H9 (cell line): ENCODE results near the gene MAPK8. TPM values are rescaled to one million over a fixed set of nuclear protein-coding genes. Genes with fewer than 3 reads are reported as not detected.

ENCODE experiments used
- DNase-seq: peaks from one replicate; pipeline ENCODE4 v3.0.0-alpha.2; 2017
- H2AFZ ChIP-seq: one replicate; pipeline ENCODE4 v1.6.1; 2013; ENCODE audit warnings: mild to moderate bottlenecking, low read length, control low read depth, moderate library complexity
- H2AK5ac ChIP-seq: 2 replicates; pipeline ENCODE4 v1.6.1; 2013; ENCODE audit warnings: low read length, control low read depth, mixed read lengths; ENCODE audit not compliant: insufficient read length
- H2BK120ac ChIP-seq: one replicate; pipeline ENCODE4 v1.6.1; 2013; ENCODE audit warnings: low read depth, mild to moderate bottlenecking, low read length, control low read depth, inconsistent platforms; ENCODE audit not compliant: poor library complexity, severe bottlenecking
- H2BK12ac ChIP-seq: 2 replicates; pipeline ENCODE4 v1.6.1; 2013; ENCODE audit warnings: low read length, control low read depth, mixed read lengths, low read depth; ENCODE audit not compliant: insufficient read length
- H2BK15ac ChIP-seq: 2 replicates; pipeline ENCODE4 v1.6.1; 2013; ENCODE audit warnings: low read depth, low read length, control low read depth
- H2BK20ac ChIP-seq: one replicate; pipeline ENCODE4 v1.6.1; 2013; ENCODE audit warnings: low read depth, mild to moderate bottlenecking, low read length, control low read depth, inconsistent platforms; ENCODE audit not compliant: poor library complexity, severe bottlenecking
- H2BK5ac ChIP-seq: 2 replicates; pipeline ENCODE4 v1.6.1; 2013; ENCODE audit warnings: low read length, control low read depth, mixed read lengths; ENCODE audit not compliant: insufficient read length
- H3K14ac ChIP-seq: 2 replicates; pipeline ENCODE4 v1.6.1; 2013; ENCODE audit warnings: low read length, control low read depth; ENCODE audit not compliant: insufficient read depth
- H3K18ac ChIP-seq: 2 replicates; pipeline ENCODE4 v1.6.1; 2013; ENCODE audit warnings: low read depth, mild to moderate bottlenecking, mixed read lengths, low read length, control low read depth; ENCODE audit not compliant: insufficient read length
- H3K23ac ChIP-seq: 2 replicates; pipeline ENCODE4 v1.6.1; 2013; ENCODE audit warnings: low read length, control low read depth, mixed read lengths, low read depth; ENCODE audit not compliant: insufficient read length
- H3K23me2 ChIP-seq: 2 replicates; pipeline ENCODE4 v1.6.1; 2013; ENCODE audit warnings: low read depth, mild to moderate bottlenecking, mixed read lengths, low read length, control low read depth; ENCODE audit not compliant: insufficient read length, poor library complexity, severe bottlenecking
- H3K27ac ChIP-seq: 2 replicates; pipeline ENCODE4 v1.5.1; 2013; ENCODE audit warnings: low read length, control low read depth, mixed read lengths, low read depth; ENCODE audit not compliant: insufficient read length
- H3K27me3 ChIP-seq: 2 replicates; pipeline ENCODE4 v1.6.1; 2013; ENCODE audit warnings: low read length, control low read depth, inconsistent platforms; ENCODE audit not compliant: insufficient read depth
- H3K4ac ChIP-seq: 2 replicates; pipeline ENCODE4 v1.6.1; 2013; ENCODE audit warnings: low read depth, mild to moderate bottlenecking, control low read depth, inconsistent platforms, low read length, moderate library complexity
- H3K4me1 ChIP-seq: 2 replicates; pipeline ENCODE4 v1.6.1; 2013; ENCODE audit warnings: low read length, control low read depth, inconsistent platforms; ENCODE audit not compliant: insufficient read depth
- H3K4me2 ChIP-seq: 2 replicates; pipeline ENCODE4 v1.6.1; 2013; ENCODE audit warnings: low read length, control low read depth, mixed read lengths; ENCODE audit not compliant: insufficient read length, insufficient read depth
- H3K56ac ChIP-seq: 2 replicates; pipeline ENCODE4 v1.6.1; 2013; ENCODE audit warnings: low read depth, mild to moderate bottlenecking, mixed read lengths, low read length, control low read depth; ENCODE audit not compliant: insufficient read length
- H3K79me1 ChIP-seq: 2 replicates; pipeline ENCODE4 v1.6.1; 2013; ENCODE audit warnings: low read depth, mild to moderate bottlenecking, moderate library complexity, low read length, control low read depth, inconsistent platforms; ENCODE audit not compliant: insufficient read depth, poor library complexity, severe bottlenecking
- H3K79me2 ChIP-seq: 2 replicates; pipeline ENCODE4 v1.6.1; 2013; ENCODE audit warnings: low read length, control low read depth, inconsistent platforms; ENCODE audit not compliant: insufficient read depth
- H3K9ac ChIP-seq: 2 replicates; pipeline ENCODE4 v1.6.1; 2013; ENCODE audit warnings: low read length, control low read depth, mixed read lengths; ENCODE audit not compliant: insufficient read length; ENCODE audit errors: extremely low read depth
- H3K9me3 ChIP-seq: one replicate; pipeline ENCODE4 v1.6.1; 2013; ENCODE audit warnings: low read depth, low read length, inconsistent platforms; ENCODE audit not compliant: control insufficient read depth
- H3T11ph ChIP-seq: one replicate; pipeline ENCODE4 v1.6.1; 2013; ENCODE audit warnings: mild to moderate bottlenecking, low read length, control low read depth, inconsistent platforms
- H4K20me1 ChIP-seq: one replicate; pipeline ENCODE4 v1.6.1; 2013; ENCODE audit not compliant: control insufficient read depth, insufficient read length, insufficient read depth
- H4K5ac ChIP-seq: 2 replicates; pipeline ENCODE4 v1.6.1; 2013; ENCODE audit warnings: low read depth, mild to moderate bottlenecking, mixed read lengths, low read length, control low read depth; ENCODE audit not compliant: insufficient read length
- H4K8ac ChIP-seq: replicated peaks from 2 replicates; pipeline ENCODE4 v1.6.1; 2013; ENCODE audit warnings: low read length, control low read depth, mixed read lengths, low read depth; ENCODE audit not compliant: insufficient read length
- H4K91ac ChIP-seq: 2 replicates; pipeline ENCODE4 v1.6.1; 2013; ENCODE audit warnings: low read depth, mild to moderate bottlenecking, moderate library complexity, mixed read lengths, low read length, control low read depth; ENCODE audit not compliant: insufficient read length
- H3K27ac Mint-ChIP-seq, 3 experiments: 2 replicates in 2 of 3; 3 replicates in 1 of 3; pipeline ENCODE4 v1.8.0; 2020 to 2021; ENCODE audit warnings: mixed read lengths in 3 of 3, mild to moderate bottlenecking in 1 of 3, moderate library complexity in 1 of 3
- H3K27me3 Mint-ChIP-seq: 2 replicates; pipeline ENCODE4 v1.8.0; 2021; ENCODE audit warnings: low read depth, mild to moderate bottlenecking, moderate library complexity, mixed read lengths
- H3K36me3 Mint-ChIP-seq, 3 experiments: 2 replicates in 2 of 3; 3 replicates in 1 of 3; pipeline ENCODE4 v1.8.0; 2020 to 2021; ENCODE audit warnings: low read depth in 3 of 3, mixed read lengths in 3 of 3; ENCODE audit not compliant: insufficient read depth in 1 of 3
- H3K4me1 Mint-ChIP-seq, 2 experiments: 2 replicates each; pipeline ENCODE4 v1.8.0; 2020; ENCODE audit warnings: mixed read lengths in 2 of 2
- H3K4me3 Mint-ChIP-seq, 2 experiments: 2 replicates in 1 of 2; 3 replicates in 1 of 2; pipeline ENCODE4 v1.8.0; 2020 to 2021; ENCODE audit warnings: mild to moderate bottlenecking in 2 of 2, mixed read lengths in 2 of 2, moderate library complexity in 1 of 2
- H3K9me3 Mint-ChIP-seq, 2 experiments: 2 replicates in 1 of 2; 3 replicates in 1 of 2; pipeline ENCODE4 v1.8.0; 2020; ENCODE audit warnings: mild to moderate bottlenecking in 2 of 2, mixed read lengths in 2 of 2, moderate library complexity in 1 of 2
- WGBS: extraction: QIAGEN DNeasy Blood & Tissue Kit; methylation state at CpG from one replicate; pipeline ENCODE4 v1.1.7; 2013; ENCODE audit warnings: missing lambda C conversion rate, low lambda C conversion rate, mixed read lengths; ENCODE audit not compliant: insufficient read length; ENCODE audit errors: extremely low coverage; 5-methylcytosine and 5-hydroxymethylcytosine counted together
- total RNA-seq: library from RNA; stranded (reverse); gene quantifications from 2 replicates; pipeline ENCODE4 v1.2.1, GENCODE V29; 2021
- TF ChIP-seq, protein P1 (sequence below): fragments of 200-600 bp; sonication (generic); conservative IDR thresholded peaks from 3 replicates; pipeline ENCODE4 v1.8.0; 2021; ENCODE audit warnings: antibody characterized with exemption, mild to moderate bottlenecking

The MAPK8 gene
- total RNA-seq, 1 experiment from 2014 or later: 52.0 TPM

DNA sequence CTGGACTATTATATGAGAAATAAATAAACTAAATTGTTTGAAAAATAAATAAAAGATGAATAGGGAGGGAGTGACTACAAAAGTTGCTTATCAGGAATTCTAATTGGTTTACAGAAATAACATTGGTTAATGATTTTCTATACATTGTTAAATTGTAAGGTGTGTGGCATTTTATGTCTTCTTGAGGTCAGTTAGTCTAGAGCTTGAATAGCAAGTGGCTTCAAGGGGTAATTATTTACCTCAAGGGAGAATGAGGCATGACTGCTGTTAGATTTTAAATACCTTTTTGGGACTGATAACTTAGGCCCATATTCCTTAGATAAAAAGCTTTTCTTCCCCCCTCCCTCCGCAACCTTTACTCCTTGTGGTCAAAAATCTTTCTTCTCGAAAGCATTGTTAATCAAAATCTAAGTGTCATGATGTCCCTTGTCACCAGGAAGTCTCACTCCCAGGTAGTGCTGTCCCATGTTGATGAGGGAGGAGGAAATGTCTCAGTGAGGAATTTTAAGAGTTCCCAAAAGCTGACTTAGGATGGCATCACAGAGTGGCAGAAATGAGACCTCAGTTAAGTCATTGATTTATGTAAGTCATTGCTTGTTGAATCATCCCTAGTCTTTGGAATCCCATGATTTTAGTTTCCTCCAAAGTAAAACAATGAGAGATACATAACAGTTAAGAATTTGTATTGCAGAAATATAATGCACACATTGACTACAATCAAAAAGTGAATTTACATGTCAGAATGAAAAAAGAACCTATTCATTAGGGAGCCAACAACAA lies 71.5 kb downstream of the MAPK8 start:
- Histone ChIP-seq H3K56ac (no peak overlapping the region), H4K5ac (no peak overlapping the region), H3K9ac (no peak overlapping the region), H4K8ac (no peak overlapping the region), H2BK5ac (no peak overlapping the region), H3K23ac (no peak overlapping the region), H3K4me2 (no peak overlapping the region), H2BK12ac (no peak overlapping the region), H3K14ac (no peak overlapping the region), H3K79me2 (peaks cover 2% of the 10 kb centered on the region), H4K91ac (no peak overlapping the region), H2AFZ (no peak overlapping the region), H3K27ac (no peak overlapping the region), H3K4ac (no peak overlapping the region), H3T11ph (no peak overlapping the region), H2BK120ac (no peak overlapping the region), H3K9me3 (no peaks in the 10 kb centered on the region), H3K27me3 (no peaks in the 10 kb centered on the region), H2BK20ac (no peak overlapping the region), H4K20me1 (no peaks in the 10 kb centered on the region), H2AK5ac (no peak overlapping the region), H3K18ac (no peak overlapping the region), H3K23me2 (no peaks in the 10 kb centered on the region), H3K79me1 (no peaks in the 10 kb centered on the region), H3K4me1 (peaks cover 2% of the 10 kb centered on the region; the same call in 1 of the 2 replicates), H2BK15ac (no peak overlapping the region)
- H3K27me3 Mint-ChIP-seq: no peaks in the 10 kb centered on the region
- H3K4me1 Mint-ChIP-seq: peaks cover 2 to 4% of the 10 kb centered on the region in 2 experiments; a peak in 3 of 4 replicates
- peaks cover 17 to 42% of the 10 kb centered on the region in 2 experiments for H3K9me3 Mint-ChIP-seq
- peaks cover 8 to 30% (median 11%) of the 10 kb centered on the region in 3 experiments for H3K36me3 Mint-ChIP-seq
- TF ChIP-seq, protein P1, sequence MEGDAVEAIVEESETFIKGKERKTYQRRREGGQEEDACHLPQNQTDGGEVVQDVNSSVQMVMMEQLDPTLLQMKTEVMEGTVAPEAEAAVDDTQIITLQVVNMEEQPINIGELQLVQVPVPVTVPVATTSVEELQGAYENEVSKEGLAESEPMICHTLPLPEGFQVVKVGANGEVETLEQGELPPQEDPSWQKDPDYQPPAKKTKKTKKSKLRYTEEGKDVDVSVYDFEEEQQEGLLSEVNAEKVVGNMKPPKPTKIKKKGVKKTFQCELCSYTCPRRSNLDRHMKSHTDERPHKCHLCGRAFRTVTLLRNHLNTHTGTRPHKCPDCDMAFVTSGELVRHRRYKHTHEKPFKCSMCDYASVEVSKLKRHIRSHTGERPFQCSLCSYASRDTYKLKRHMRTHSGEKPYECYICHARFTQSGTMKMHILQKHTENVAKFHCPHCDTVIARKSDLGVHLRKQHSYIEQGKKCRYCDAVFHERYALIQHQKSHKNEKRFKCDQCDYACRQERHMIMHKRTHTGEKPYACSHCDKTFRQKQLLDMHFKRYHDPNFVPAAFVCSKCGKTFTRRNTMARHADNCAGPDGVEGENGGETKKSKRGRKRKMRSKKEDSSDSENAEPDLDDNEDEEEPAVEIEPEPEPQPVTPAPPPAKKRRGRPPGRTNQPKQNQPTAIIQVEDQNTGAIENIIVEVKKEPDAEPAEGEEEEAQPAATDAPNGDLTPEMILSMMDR: no peak
- no peak for DNase-seq
- no CpG with 5 or more reads among the region's 2 CpGs for WGBS
- no peak overlapping the region for H3K4me3 Mint-ChIP-seq
- H3K27ac Mint-ChIP-seq: peak overlapping the region in 1 of 3 experiments; percentile 61; a peak in 1 of 7 replicates
